HT1080 (cell line): ENCODE measurements around the gene UMAD1. TPM values are rescaled to one million over a fixed set of nuclear protein-coding genes. Genes with fewer than 3 reads are reported as not detected.

Source experiments
- DNase-seq: peaks from one replicate; pipeline ENCODE4 v3.0.0-alpha.2; 2015; ENCODE audit warnings: low read depth
- polyA plus RNA-seq, 2 experiments: library from polyadenylated mRNA; depleted of rRNA; stranded (reverse); fragments of >200 nt; gene quantifications; 2 replicates each; pipeline ENCODE4 v1.2.3, GENCODE V29; 2015
- total RNA-seq: library from RNA; depleted of rRNA; stranded (reverse); fragments of >200 nt; shearing (Covaris generic); gene quantifications from 2 replicates; pipeline ENCODE4 v1.2.3, GENCODE V29; 2014; rRNA removed

Gene UMAD1
- 6.5 and 12.2 TPM in 2 replicates for total RNA-seq
- 13.9 and 16.4 TPM in 2 replicates for polyA plus RNA-seq (2015; cell fraction: cytosol; rRNA removed)
- 5.3 and 7.3 TPM in 2 replicates for polyA plus RNA-seq (2015; cell fraction: nucleus; rRNA removed)

- peak; percentile 99 for DNase-seq
These were observed at the start of gene UMAD1 for GRCh38 chr7:7640221-7641128. Gene UMAD1, plus strand, starts transcription at chr7:7640752. Its CDS starts 32,620 bp downstream, at chr7:7673372.

GRCh38 chr7:7595451-7595850 is 45.1 kb upstream of the UMAD1 start:
- peak; percentile 2 for DNase-seq

- no peak for DNase-seq
These were observed 44.4 kb upstream of the UMAD1 start for GRCh38 chr7:7596176-7596575.

GRCh38 chr7:7607010-7607409 is 33.5 kb upstream of the UMAD1 start:
- DNase-seq = no peak

- DNase-seq = no peak
These were observed 31.2 kb upstream of the UMAD1 start for GRCh38 chr7:7609330-7609729.

GRCh38 chr7:7612519-7612918 is 28.0 kb upstream of the UMAD1 start:
- no peak for DNase-seq

GRCh38 chr7:7613210-7613609 is 27.3 kb upstream of the UMAD1 start:
- no peak for DNase-seq

GRCh38 chr7:7614018-7614741 is 26.4 kb upstream of the UMAD1 start:
- no peak for DNase-seq

- no peak for DNase-seq
These were observed 23.0 kb upstream of the UMAD1 start for GRCh38 chr7:7617550-7617949.

- DNase-seq = no peak
These were observed 22.1 kb upstream of the UMAD1 start for GRCh38 chr7:7618410-7618809.

GRCh38 chr7:7620236-7620635 is 20.3 kb upstream of the UMAD1 start:
- DNase-seq = no peak

GRCh38 chr7:7620644-7621210 is 19.8 kb upstream of the UMAD1 start:
- DNase-seq = no peak

GRCh38 chr7:7628476-7628875 is 12.1 kb upstream of the UMAD1 start:
- DNase-seq = no peak

GRCh38 chr7:7630626-7631329 is 9.8 kb upstream of the UMAD1 start:
- DNase-seq = no peak

GRCh38 chr7:7639421-7639820 is 1.1 kb upstream of the UMAD1 start:
- DNase-seq = no peak

GRCh38 chr7:7639847-7640220 is 718 bp upstream of the UMAD1 start:
- no peak for DNase-seq

- no peak for DNase-seq
These were observed 644 bp downstream of the UMAD1 start for GRCh38 chr7:7641129-7641663.

GRCh38 chr7:7642081-7642480 is 1.5 kb downstream of the UMAD1 start:
- no peak for DNase-seq

- DNase-seq = no peak
These were observed 7.0 kb downstream of the UMAD1 start for GRCh38 chr7:7647495-7648036.

- no peak for DNase-seq
These were observed 10.2 kb downstream of the UMAD1 start for GRCh38 chr7:7650682-7651206.

GRCh38 chr7:7651479-7651878 is 10.9 kb downstream of the UMAD1 start:
- DNase-seq = no peak
